Endothelial cell of umbilical vein (primary cell): Measurements from ENCODE around the gene NSD1. TPM values are rescaled to one million over a fixed set of nuclear protein-coding genes. Genes with fewer than 3 reads are reported as not detected.

Experiments
- BruUV-seq: library from RNA; stranded (reverse); fragments of 400-500 nt; replicated peaks from 2 replicates; lab custom pipeline; 2021; lab: Mats Ljungman, UMichigan
- CTCF ChIA-PET: fragments of 300-600, 350-600 bp; sonication (Branson Sonifier 250); formaldehyde crosslinking; loops from one replicate; lab custom pipeline; 2021; ENCODE audit warnings: antibody characterized with exemption, inconsistent platforms; lab: Charles Lee
- POLR2A ChIA-PET: fragments of 300-600, 350-600 bp; sonication (Branson Sonifier 250); formaldehyde crosslinking; loops from one replicate; lab custom pipeline; 2021; ENCODE audit warnings: antibody characterized with exemption, inconsistent platforms; lab: Charles Lee
- DNase-seq: peaks from one replicate; pipeline ENCODE4 v3.0.0-alpha.2; 2011; ENCODE audit warnings: low read depth, low spot score
- FAIRE-seq: peaks from 2 replicates; lab custom pipeline; 2011; peaks lifted over from hg19 to GRCh38; lab: Jason Lieb, UNC
- H2AFZ ChIP-seq: 2 replicates; pipeline ENCODE4 v1.6.0; 2012; ENCODE audit warnings: low read depth, low read length, control low read depth, inconsistent platforms
- H3K27ac ChIP-seq: 2 replicates; pipeline ENCODE4 v1.5.1; 2011; ENCODE audit warnings: low read depth, mild to moderate bottlenecking, control low read depth, low read length, moderate library complexity; ENCODE audit not compliant: insufficient read depth
- H3K27me3 ChIP-seq, 2 experiments: 2 replicates each; pipeline versions ENCODE4 v1.6.0 to v1.6.1; 2011; ENCODE audit warnings: low read length in 2 of 2, mixed read lengths in 1 of 2; ENCODE audit not compliant: control insufficient read depth in 2 of 2, insufficient read depth in 2 of 2
- H3K36me3 ChIP-seq, 2 experiments: 2 replicates in 1 of 2; 3 replicates in 1 of 2; pipeline ENCODE4 v1.5.1; 2011; ENCODE audit warnings: low read length in 2 of 2, mild to moderate bottlenecking in 1 of 2, moderate library complexity in 1 of 2; ENCODE audit not compliant: control insufficient read depth in 2 of 2, insufficient read depth in 2 of 2; ENCODE audit errors: extremely low read depth in 1 of 2
- H3K4me1 ChIP-seq: 3 replicates; pipeline ENCODE4 v1.5.1; 2011; ENCODE audit warnings: mild to moderate bottlenecking, low read length; ENCODE audit not compliant: control insufficient read depth, insufficient read depth; ENCODE audit errors: extremely low read depth
- H3K4me2 ChIP-seq: 2 replicates; pipeline ENCODE4 v1.6.1; 2011; ENCODE audit warnings: low read length, control low read depth, mixed read lengths; ENCODE audit not compliant: insufficient read depth
- H3K4me3 ChIP-seq, 3 experiments: fragments of 200-600 bp in 1 of 3; sonication (generic), shearing (Covaris generic) in 1 of 3; replicated peaks in 1 of 3; 2 replicates each; pipeline ENCODE4 v1.5.1; 2011 to 2016; ENCODE audit warnings: control low read depth in 3 of 3, low read length in 3 of 3, mild to moderate bottlenecking in 2 of 3, inconsistent platforms in 1 of 3, low read depth in 1 of 3, moderate library complexity in 1 of 3; ENCODE audit not compliant: insufficient read depth in 1 of 3
- H3K79me2 ChIP-seq: 2 replicates; pipeline ENCODE4 v1.6.0; 2012; ENCODE audit warnings: low read length, inconsistent platforms; ENCODE audit not compliant: control insufficient read depth, insufficient read depth
- H3K9ac ChIP-seq: replicated peaks from 2 replicates; pipeline ENCODE3; 2011; ENCODE audit warnings: low read length, control low read depth; ENCODE audit not compliant: insufficient read depth; ENCODE audit errors: extremely low read depth
- H3K9me1 ChIP-seq: replicated peaks from 3 replicates; pipeline ENCODE4 v1.6.0; 2011; ENCODE audit warnings: mild to moderate bottlenecking, low read length; ENCODE audit not compliant: control insufficient read depth, insufficient read depth; ENCODE audit errors: extremely low read depth
- H3K9me3 ChIP-seq: replicated peaks from 2 replicates; pipeline ENCODE4 v1.5.1; 2012; ENCODE audit warnings: low read length, inconsistent platforms; ENCODE audit not compliant: control insufficient read depth, insufficient read depth
- H4K20me1 ChIP-seq: replicated peaks from 2 replicates; pipeline ENCODE3; 2011; ENCODE audit warnings: mild to moderate bottlenecking, low read length; ENCODE audit not compliant: control insufficient read depth, insufficient read depth; ENCODE audit errors: extremely low read depth
- CTCF ChIP-seq, 2 donors: IDR thresholded peaks; 1 replicate in 1 of 2; 2 replicates in 1 of 2; pipeline ENCODE4 v1.5.1; 2011; ENCODE audit warnings: low read length in 2 of 2, mild to moderate bottlenecking in 2 of 2, moderate library complexity in 2 of 2, control low read depth in 1 of 2, inconsistent platforms in 1 of 2, low read depth in 1 of 2; ENCODE audit not compliant: insufficient read depth in 1 of 2; ENCODE audit errors: extremely low read depth in 1 of 2
- EZH2 ChIP-seq: IDR thresholded peaks from 2 replicates; pipeline ENCODE4 v1.6.1; 2012; ENCODE audit warnings: borderline replicate concordance, low read depth, mild to moderate bottlenecking, moderate library complexity, low read length, inconsistent platforms; ENCODE audit not compliant: severe bottlenecking
- FOS ChIP-seq: IDR thresholded peaks from 2 replicates; pipeline ENCODE4 v1.6.1; 2011; ENCODE audit warnings: mild to moderate bottlenecking, low read length, moderate library complexity, borderline replicate concordance; ENCODE audit not compliant: insufficient read depth
- GATA2 ChIP-seq: IDR thresholded peaks from 2 replicates; pipeline ENCODE4 v1.7.0; 2011; ENCODE audit warnings: low read depth, mild to moderate bottlenecking, moderate library complexity, mixed read lengths, low read length; ENCODE audit not compliant: insufficient read length, insufficient read depth
- JUN ChIP-seq: IDR thresholded peaks from 2 replicates; pipeline ENCODE4 v1.6.1; 2011; ENCODE audit warnings: borderline replicate concordance, low read depth; ENCODE audit not compliant: insufficient read length, insufficient read depth
- MAX ChIP-seq: IDR thresholded peaks from 2 replicates; pipeline ENCODE4 v1.6.1; 2011; ENCODE audit not compliant: insufficient read depth, insufficient read length
- MYC ChIP-seq: IDR thresholded peaks from one replicate; pipeline ENCODE4 v1.6.1; 2011; ENCODE audit warnings: mild to moderate bottlenecking, low read depth, low read length
- POLR2A ChIP-seq: IDR thresholded peaks from 2 replicates; pipeline ENCODE4 v1.6.1; 2012; ENCODE audit warnings: low read depth, mild to moderate bottlenecking, control low read depth, low read length
- POLR2AphosphoS5 ChIP-seq: IDR thresholded peaks from 2 replicates; pipeline ENCODE4 v1.6.1; 2012; ENCODE audit warnings: low read depth, mild to moderate bottlenecking, control low read depth, low read length, moderate library complexity; ENCODE audit not compliant: insufficient read depth
- dilution Hi-C: fragments of 300-500 bp; cut with MboI; formaldehyde crosslinking; loops from one replicate; pipeline ENCODE4 v1.15.0; 2019; ENCODE audit warnings: low sequenced_read_pairs; ENCODE audit not compliant: extremely low pct_ligation_motif_present
- intact Hi-C: fragments of 100-400 bp; cut with micrococcal nuclease; formaldehyde crosslinking; loops from one replicate; pipeline ENCODE4 v1.10.0; 2022
- polyA plus RNA-seq, 4 experiments: library from polyadenylated mRNA; depleted of rRNA in 3 of 4; stranded (reverse) in 3 of 4; unstranded in 1 of 4; fragments of >200 nt; gene quantifications; 2 replicates each; pipeline versions ENCODE4 v1.2.1 to v1.2.3, GENCODE V29; 2011 to 2012; ENCODE audit warnings: missing spikeins in 1 of 4
- total RNA-seq: library from RNA; stranded (reverse); gene quantifications from 2 replicates; pipeline ENCODE4 v1.2.3, GENCODE V29; 2021

NSD1 gene
- total and polyA plus RNA-seq, 2 donors (not counting 3 experiments of a cell fraction or from before 2014, with no cell fraction given): 14.4 to 90.4 TPM

GRCh38 chr5:177329883-177330282, 196.3 kb downstream of the NSD1 start:
- POLR2A ChIA-PET: no interaction called here
- Histone ChIP-seq H3K27me3 (no peaks in the 10 kb centered on the region), H3K9me1 (no peaks in the 10 kb centered on the region), H3K4me1 (peaks cover 22% of the 10 kb centered on the region), H3K27ac (no peak overlapping the region), H3K79me2 (no peaks in the 10 kb centered on the region), H4K20me1 (no peaks in the 10 kb centered on the region), H3K9me3 (no peaks in the 10 kb centered on the region), H3K4me3 (no peak overlapping the region), H2AFZ (no peak overlapping the region), H3K9ac (no peak overlapping the region), H3K4me2 (no peak overlapping the region), H3K36me3 (peaks cover 0 to 25% of the 10 kb centered on the region in 2 experiments)
- CTCF ChIA-PET: interaction anchor here (0.9 to 1.2 kb wide), 2 partner anchors 12 to 41 kb away, joined by 3 to 4 read pairs; no protein-coding TSS in a partner anchor
- DNase-seq (no peak), FAIRE-seq (no peak)
- dilution Hi-C loops (no loop called here), intact Hi-C loops (no loop called here)
- BruUV-seq: no TSS peak
- TF ChIP-seq POLR2A (no peak), JUN (no peak), MYC (no peak), EZH2 (no peak), GATA2 (no peak), POLR2AphosphoS5 (no peak), CTCF (IDR thresholded peaks at IDR 0.05; ENCODE audit: extremely low read depth in 1 of 2, insufficient read depth in 1 of 2, low read depth in 1 of 2, low read length in 2 of 2) (no peak), FOS (no peak), MAX (no peak)
